Thyroid gland (tissue), 4 donors: ENCODE data around the gene FRMD4A.

Experiments
- POLR2A ChIP-seq, 2 donors: fragments of 450-650 bp; IDR thresholded peaks; one replicate each; pipeline ENCODE4 v1.6.1; 2017; ENCODE audit warnings: antibody characterized with exemption in 2 of 2, mild to moderate bottlenecking in 2 of 2, moderate library complexity in 1 of 2
- TF ChIP-seq, protein P1 (sequence below), 6 experiments: fragments of 200-600 bp in 3 of 6; fragments of 450-650 bp in 3 of 6; sonication (generic) in 3 of 6; IDR thresholded peaks; one replicate each; pipeline ENCODE4 v1.5.1; 2016 to 2019; ENCODE audit warnings: antibody characterized with exemption in 6 of 6, mild to moderate bottlenecking in 2 of 6, inconsistent platforms in 1 of 6, moderate library complexity in 1 of 6

DNA sequence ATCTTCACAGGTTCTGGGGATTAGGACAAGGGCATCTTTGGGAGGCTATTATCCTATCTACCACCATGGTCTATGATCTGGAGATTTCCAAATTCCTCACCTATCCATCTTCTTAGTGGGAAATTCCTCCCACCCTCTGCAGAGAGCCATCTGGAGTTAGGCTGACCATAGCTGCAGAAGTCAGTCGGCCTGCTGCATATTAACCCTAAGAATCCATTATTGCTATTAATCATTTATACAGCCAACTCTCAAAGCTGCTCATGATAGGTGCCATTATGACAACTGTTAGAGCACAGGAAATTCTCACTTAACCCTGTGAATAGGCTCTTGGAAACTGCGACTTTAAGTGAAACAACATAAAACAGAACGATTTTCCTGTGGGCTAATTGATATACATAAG, 60.4 kb downstream of the FRMD4A start:
- TF ChIP-seq POLR2A (IDR thresholded peaks at IDR 0.05), result no peak
- TF ChIP-seq, protein P1, sequence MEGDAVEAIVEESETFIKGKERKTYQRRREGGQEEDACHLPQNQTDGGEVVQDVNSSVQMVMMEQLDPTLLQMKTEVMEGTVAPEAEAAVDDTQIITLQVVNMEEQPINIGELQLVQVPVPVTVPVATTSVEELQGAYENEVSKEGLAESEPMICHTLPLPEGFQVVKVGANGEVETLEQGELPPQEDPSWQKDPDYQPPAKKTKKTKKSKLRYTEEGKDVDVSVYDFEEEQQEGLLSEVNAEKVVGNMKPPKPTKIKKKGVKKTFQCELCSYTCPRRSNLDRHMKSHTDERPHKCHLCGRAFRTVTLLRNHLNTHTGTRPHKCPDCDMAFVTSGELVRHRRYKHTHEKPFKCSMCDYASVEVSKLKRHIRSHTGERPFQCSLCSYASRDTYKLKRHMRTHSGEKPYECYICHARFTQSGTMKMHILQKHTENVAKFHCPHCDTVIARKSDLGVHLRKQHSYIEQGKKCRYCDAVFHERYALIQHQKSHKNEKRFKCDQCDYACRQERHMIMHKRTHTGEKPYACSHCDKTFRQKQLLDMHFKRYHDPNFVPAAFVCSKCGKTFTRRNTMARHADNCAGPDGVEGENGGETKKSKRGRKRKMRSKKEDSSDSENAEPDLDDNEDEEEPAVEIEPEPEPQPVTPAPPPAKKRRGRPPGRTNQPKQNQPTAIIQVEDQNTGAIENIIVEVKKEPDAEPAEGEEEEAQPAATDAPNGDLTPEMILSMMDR (IDR thresholded peaks at IDR 0.05), result no peak
